NT2/D1 (cell line): ENCODE measurements around the gene SRSF4.

Experiments used
- SUZ12 ChIP-seq: IDR thresholded peaks from 2 replicates; pipeline ENCODE4 v1.6.1; 2011; ENCODE audit not compliant: insufficient read length, insufficient read depth; ENCODE audit errors: extremely low read depth
- ZNF274 ChIP-seq: IDR thresholded peaks from 2 replicates; pipeline ENCODE4 v1.6.1; 2011; ENCODE audit warnings: mild to moderate bottlenecking, low read depth, low read length

- TF ChIP-seq SUZ12 (no peak), ZNF274 (no peak)
Measured at GRCh38 chr1:29221296-29221695, 39.6 kb upstream of the SRSF4 start.
